Measurements from ENCODE around the gene HTD2. TPM values are rescaled to one million over a fixed set of nuclear protein-coding genes. Genes with fewer than 3 reads are reported as not detected.

The HTD2 gene
- total and polyA plus RNA-seq, 2 of the 4 experiments (the other 2 are of a cell fraction) = 6.4 to 13.3 TPM

GRCh38 chr3:58356054-58356453, 49.7 kb downstream of the HTD2 start:
- Histone ChIP-seq H3K4me1 (ENCODE audit: control insufficient read depth, insufficient read depth, low read length) (peaks cover 14% of the 10 kb centered on the region), H2BK5ac (ENCODE audit: low read depth, low read length, poor library complexity, severe bottlenecking) (no peak overlapping the region), H3K9me1 (ENCODE audit: insufficient read depth, low read length) (peaks cover 18% of the 10 kb centered on the region), H3K14ac (replicated peaks; ENCODE audit: low read depth, low read length) (no peak overlapping the region; the same call in 1 of the 2 replicates), H3K27ac (ENCODE audit: insufficient read depth, low read length) (no peak overlapping the region), H2BK120ac (ENCODE audit: low read depth, low read length) (peak overlapping the region; percentile 62), H3K4me2 (ENCODE audit: low read depth, low read length) (no peak overlapping the region), H2BK15ac (ENCODE audit: low read depth, low read length) (no peak overlapping the region), H3K9ac (ENCODE audit: low read depth, low read length) (no peak overlapping the region), H3K56ac (ENCODE audit: extremely low read depth, insufficient read depth, low read length) (no peak overlapping the region), H3K18ac (ENCODE audit: low read depth, low read length) (peak overlapping the region; percentile 56), H3K36me3 (ENCODE audit: control insufficient read depth, insufficient read depth, low read length) (peaks cover 4% of the 10 kb centered on the region; the same call in 1 of the 2 replicates), H3K4ac (ENCODE audit: low read depth, low read length) (peak overlapping the region; percentile 70), H4K20me1 (ENCODE audit: insufficient read depth, low read length) (peaks cover 21% of the 10 kb centered on the region; the same call in 1 of the 2 replicates), H4K8ac (ENCODE audit: low read depth in 2 of 2, low read length in 2 of 2) (peak overlapping the region in 1 of 2 experiments; percentile 3; a peak in 1 of 4 replicates), H2BK20ac (ENCODE audit: low read depth, low read length) (peak overlapping the region; percentile 43; the same call in 1 of the 2 replicates), H3K4me3 (ENCODE audit: insufficient read depth, low read depth, low read length) (no peak overlapping the region), H3K9me3 (ENCODE audit: control insufficient read depth, insufficient read depth, low read length) (no peaks in the 10 kb centered on the region), H2AFZ (replicated peaks; ENCODE audit: low read length, poor library complexity) (no peak overlapping the region), H3K79me1 (ENCODE audit: low read depth in 1 of 2, low read length in 2 of 2) (peaks cover 23 to 65% of the 10 kb centered on the region in 2 experiments; a peak in 3 of 4 replicates), H4K91ac (ENCODE audit: insufficient read depth, low read depth, low read length) (no peak overlapping the region), H3K27me3 (ENCODE audit: control insufficient read depth, insufficient read depth, low read length) (no peaks in the 10 kb centered on the region), H3K23ac (ENCODE audit: low read depth, low read length) (peak overlapping the region; percentile 57; the same call in 1 of the 2 replicates), H2AK9ac (replicated peaks; ENCODE audit: low read depth, low read length, poor library complexity) (no peak overlapping the region), H4K5ac (ENCODE audit: low read depth, low read length) (peak overlapping the region; percentile 20; the same call in 1 of the 2 replicates), H2AK5ac (ENCODE audit: low read depth, low read length) (peak overlapping the region; percentile 36; the same call in 1 of the 2 replicates)
- TF ChIP-seq POLR2A (IDR thresholded peaks at IDR 0.05; ENCODE audit: low read depth, low read length) = no peak
- WGBS, 2 experiments (ENCODE audit: extremely low coverage in 2 of 2, insufficient read length in 1 of 2) = no CpG with 5 or more reads among the region's 4 CpGs
- POLR2A ChIA-PET (ENCODE audit: unreplicated experiment) = no interaction called here
- dilution Hi-C loops (cut with HindIII; ENCODE audit: low sequenced_read_pairs, unreplicated experiment) = no loop called here
- intact Hi-C loops (cut with micrococcal nuclease) = no loop called here
- ATAC-seq (ENCODE audit: low read depth) (no peak), DNase-seq (no peak)
- BruUV-seq (replicated peaks) = no TSS peak
- CTCF ChIA-PET = no interaction called here
- in situ Hi-C loops (cut with MboI; ENCODE audit: low sequenced_read_pairs) = no loop called here

All from IMR-90 (cell line).